ENCODE measurements around the gene MAPKAPK2. TPM values are rescaled to one million over a fixed set of nuclear protein-coding genes. Genes with fewer than 3 reads are reported as not detected.

Gene MAPKAPK2
- total RNA-seq (2022; extraction: Qiagen RNA extraction), result 87.7 to 107 TPM (median 101 TPM) in 5 replicates

DNA sequence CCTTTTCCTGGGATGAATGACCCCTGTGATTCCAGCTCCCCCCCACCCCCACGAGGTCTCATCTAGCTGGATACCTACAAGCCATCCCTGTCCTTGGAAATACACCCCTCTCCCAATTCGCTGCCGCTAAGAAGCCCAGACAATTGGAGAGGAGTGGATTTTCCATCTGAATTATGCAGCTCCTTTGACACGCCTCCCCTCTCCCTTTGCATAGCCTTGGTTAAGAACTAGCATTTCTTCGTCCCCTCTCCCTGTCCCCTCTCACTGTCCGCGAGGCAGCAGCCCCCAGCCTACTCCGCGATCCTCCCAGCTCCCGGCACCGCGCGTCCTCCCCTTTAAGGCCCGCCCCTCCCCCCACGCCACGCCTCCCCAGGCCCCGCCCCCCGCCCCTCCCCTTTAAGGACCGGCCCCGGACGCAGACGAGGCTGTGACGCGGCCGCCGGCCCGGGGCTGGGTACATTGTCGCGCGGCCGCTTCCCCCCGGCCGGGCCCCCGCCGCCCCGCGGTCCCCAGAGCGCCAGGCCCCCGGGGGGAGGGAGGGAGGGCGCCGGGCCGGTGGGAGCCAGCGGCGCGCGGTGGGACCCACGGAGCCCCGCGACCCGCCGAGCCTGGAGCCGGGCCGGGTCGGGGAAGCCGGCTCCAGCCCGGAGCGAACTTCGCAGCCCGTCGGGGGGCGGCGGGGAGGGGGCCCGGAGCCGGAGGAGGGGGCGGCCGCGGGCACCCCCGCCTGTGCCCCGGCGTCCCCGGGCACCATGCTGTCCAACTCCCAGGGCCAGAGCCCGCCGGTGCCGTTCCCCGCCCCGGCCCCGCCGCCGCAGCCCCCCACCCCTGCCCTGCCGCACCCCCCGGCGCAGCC is at the start of gene MAPKAPK2:
TSS of gene MAPKAPK2 (plus strand) at position 428 of the 856 bp plus-strand sequence. CDS start at position 753, 325 bp downstream.

GRCh38 chr1:206635080-206635977 is 49.4 kb upstream of the MAPKAPK2 start, which contains the start of gene DYRK3:
DYRK3 (plus strand) TSS chr1:206635536; CDS start chr1:206635704, 168 bp downstream.

GRCh38 chr1:206770531-206771337 is 86.0 kb downstream of the MAPKAPK2 start, which contains the start of gene IL19:
IL19 (plus strand) TSS chr1:206770773; CDS start chr1:206836663, 65,890 bp downstream.

DNA sequence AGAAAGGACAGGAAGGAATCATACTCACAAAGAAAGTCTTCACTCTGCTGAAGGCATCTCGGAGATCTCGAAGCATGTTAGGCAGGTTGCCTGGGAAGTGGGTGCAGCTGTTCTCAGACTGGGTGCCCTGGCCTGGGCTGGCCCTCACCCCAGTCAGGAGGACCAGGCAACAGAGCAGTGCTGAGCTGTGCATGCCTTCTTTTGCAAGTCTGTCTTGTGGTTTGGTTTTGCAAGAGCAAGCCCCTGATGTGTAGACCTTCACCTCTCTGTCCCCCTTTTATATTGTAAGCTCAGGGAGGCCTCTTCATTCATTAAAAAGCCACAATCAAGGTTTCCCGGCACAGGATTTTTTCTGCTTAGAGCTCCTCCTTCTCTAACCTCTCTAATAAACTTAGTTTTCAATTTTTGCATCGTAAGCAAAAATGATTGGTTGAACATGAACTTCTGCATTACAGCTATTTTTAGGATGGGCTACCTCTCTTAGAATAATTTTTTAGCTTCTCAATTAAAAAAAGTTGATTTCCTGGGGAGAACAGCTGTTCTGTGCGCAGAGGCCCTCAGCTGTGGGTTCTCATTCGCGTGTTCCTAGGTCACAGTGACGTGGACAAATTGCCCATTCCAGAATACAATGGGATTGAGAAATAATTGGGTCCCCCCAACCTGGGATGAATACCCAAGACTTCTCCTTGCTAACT is 87.7 kb downstream of the MAPKAPK2 start, which contains the start of gene IL10:
TSS of gene IL10 (minus strand) at position 252 of the 695 bp plus-strand sequence. CDS start at position 193, 59 bp downstream.

Other genes with a start within 250 kb of the MAPKAPK2 start
- 5.1 to 6.6 TPM (median 5.5 TPM) in 5 replicates for gene IKBKE, start 214.4 kb upstream of the MAPKAPK2 start, total RNA-seq (2022; extraction: Qiagen RNA extraction)
- gene RASSF5, start 177.4 kb upstream of the MAPKAPK2 start, total RNA-seq (2022; extraction: Qiagen RNA extraction), result 0.77 to 1.1 TPM (median 0.97 TPM) in 5 replicates
- 32.5 to 35.8 TPM (median 34.8 TPM) in 5 replicates for gene EIF2D, start 72.4 kb upstream of the MAPKAPK2 start, total RNA-seq (2022; extraction: Qiagen RNA extraction)
- 9.1 to 13.2 TPM (median 9.4 TPM) in 5 replicates for gene DYRK3, start 49.4 kb upstream of the MAPKAPK2 start, total RNA-seq (2022; extraction: Qiagen RNA extraction)
- gene IL19, start 85.9 kb downstream of the MAPKAPK2 start, total RNA-seq (2022; extraction: Qiagen RNA extraction), result 0.08 to 0.11 TPM (median 0.09 TPM) in 3 of 5 replicates, not detected in the others
- not detected in 5 replicates for gene IL10, start 87.6 kb downstream of the MAPKAPK2 start, total RNA-seq (2022; extraction: Qiagen RNA extraction)
- 0.10 TPM in 1 of 5 replicates, not detected in the others for gene IL20, start 180.7 kb downstream of the MAPKAPK2 start, total RNA-seq (2022; extraction: Qiagen RNA extraction)
- 0.31 to 0.55 TPM (median 0.39 TPM) in 5 replicates for gene IL24, start 212.5 kb downstream of the MAPKAPK2 start, total RNA-seq (2022; extraction: Qiagen RNA extraction)
- 4.4 to 6.3 TPM (median 5.8 TPM) in 5 replicates for gene FCMR, start 237.0 kb downstream of the MAPKAPK2 start, total RNA-seq (2022; extraction: Qiagen RNA extraction)